Mesenchymal stem cell (in vitro differentiated cells and primary cell): ENCODE data around the gene ADAMTS7.
"Not testable (repeated sequence)": the region's sequence is repeated elsewhere in the genome, so short reads cannot be mapped to it uniquely, and the experiment has no call there.

Experiments used
- DNase-seq: peaks from one replicate; pipeline ENCODE4 v3.0.0-alpha.2; 2013
- H2AFZ ChIP-seq: one replicate; pipeline ENCODE4 v1.6.1; 2013; ENCODE audit warnings: low read depth, mild to moderate bottlenecking, control low read depth, inconsistent platforms, low read length, moderate library complexity
- H2AK5ac ChIP-seq: 2 replicates; pipeline ENCODE4 v1.6.1; 2013; ENCODE audit warnings: low read length, moderate library complexity, mild to moderate bottlenecking, inconsistent platforms; ENCODE audit not compliant: severe bottlenecking
- H2BK120ac ChIP-seq: one replicate; pipeline ENCODE4 v1.6.1; 2013; ENCODE audit warnings: low read depth, mild to moderate bottlenecking, inconsistent platforms, low read length, moderate library complexity
- H2BK12ac ChIP-seq, 2 experiments: one replicate each; pipeline ENCODE4 v1.6.1; 2013; ENCODE audit warnings: inconsistent platforms in 2 of 2, low read length in 2 of 2, mild to moderate bottlenecking in 2 of 2, moderate library complexity in 2 of 2, control low read depth in 1 of 2
- H2BK15ac ChIP-seq: one replicate; pipeline ENCODE4 v1.6.1; 2013; ENCODE audit warnings: mild to moderate bottlenecking, low read depth, inconsistent platforms; ENCODE audit not compliant: poor library complexity, severe bottlenecking
- H2BK5ac ChIP-seq: 2 replicates; pipeline ENCODE4 v1.6.1; 2013; ENCODE audit warnings: low read depth, mild to moderate bottlenecking, low read length, control low read depth, inconsistent platforms; ENCODE audit not compliant: poor library complexity, severe bottlenecking
- H3K14ac ChIP-seq, 2 experiments: one replicate each; pipeline ENCODE4 v1.6.1; 2013; ENCODE audit warnings: inconsistent platforms in 2 of 2, low read length in 2 of 2, control low read depth in 1 of 2, mild to moderate bottlenecking in 1 of 2, moderate library complexity in 1 of 2
- H3K18ac ChIP-seq, 2 experiments: one replicate each; pipeline ENCODE4 v1.6.1; 2013; ENCODE audit warnings: inconsistent platforms in 2 of 2, low read length in 2 of 2, control low read depth in 1 of 2, low read depth in 1 of 2, mild to moderate bottlenecking in 1 of 2
- H3K23ac ChIP-seq, 2 experiments: one replicate each; pipeline ENCODE4 v1.6.1; 2013; ENCODE audit warnings: inconsistent platforms in 2 of 2, low read length in 2 of 2, mild to moderate bottlenecking in 2 of 2, moderate library complexity in 2 of 2, control low read depth in 1 of 2
- H3K27ac ChIP-seq: 2 replicates; pipeline ENCODE4 v1.5.1; 2013; ENCODE audit warnings: mild to moderate bottlenecking, moderate library complexity, low read length, control low read depth, inconsistent platforms; ENCODE audit not compliant: poor library complexity, severe bottlenecking
- H3K27me3 ChIP-seq, 2 experiments: 2 replicates each; pipeline versions ENCODE4 v1.6.1 to v1.7.0; 2013; ENCODE audit warnings: low read length in 2 of 2, mild to moderate bottlenecking in 2 of 2, moderate library complexity in 2 of 2, control low read depth in 1 of 2, inconsistent platforms in 1 of 2; ENCODE audit not compliant: control insufficient read depth in 1 of 2, insufficient read depth in 1 of 2
- H3K36me3 ChIP-seq, 2 experiments: 2 replicates each; pipeline versions ENCODE4 v1.6.1 to v1.7.0; 2013; ENCODE audit warnings: low read length in 2 of 2, control low read depth in 1 of 2, inconsistent platforms in 1 of 2, low read depth in 1 of 2, mild to moderate bottlenecking in 1 of 2; ENCODE audit not compliant: insufficient read depth in 2 of 2, control insufficient read depth in 1 of 2
- H3K4ac ChIP-seq, 2 experiments: one replicate each; pipeline ENCODE4 v1.6.1; 2013; ENCODE audit warnings: inconsistent platforms in 2 of 2, low read length in 2 of 2, mild to moderate bottlenecking in 2 of 2, moderate library complexity in 2 of 2, control low read depth in 1 of 2, low read depth in 1 of 2
- H3K4me1 ChIP-seq: 2 replicates; pipeline ENCODE4 v1.6.1; 2013; ENCODE audit warnings: low read depth, low read length, control low read depth; ENCODE audit not compliant: control insufficient read depth, insufficient read depth
- H3K4me2 ChIP-seq: 2 replicates; pipeline ENCODE4 v1.6.1; 2013; ENCODE audit warnings: low read length, mild to moderate bottlenecking, inconsistent platforms; ENCODE audit not compliant: poor library complexity, severe bottlenecking
- H3K4me3 ChIP-seq, 2 experiments: 2 replicates each; pipeline versions ENCODE4 v1.5.1 to v1.7.0; 2013; ENCODE audit warnings: low read length in 2 of 2, mild to moderate bottlenecking in 2 of 2, control low read depth in 1 of 2, low read depth in 1 of 2; ENCODE audit not compliant: insufficient read depth in 1 of 2
- H3K79me1 ChIP-seq: replicated peaks from 2 replicates; pipeline ENCODE4 v1.6.1; 2013; ENCODE audit warnings: mild to moderate bottlenecking, control low read depth, low read length, inconsistent platforms; ENCODE audit not compliant: poor library complexity, severe bottlenecking
- H3K9ac ChIP-seq: 2 replicates; pipeline ENCODE4 v1.7.0; 2013; ENCODE audit warnings: mild to moderate bottlenecking, low read length, moderate library complexity
- H3K9me3 ChIP-seq: 2 replicates; pipeline ENCODE4 v1.7.0; 2013; ENCODE audit warnings: mild to moderate bottlenecking, low read length; ENCODE audit not compliant: control insufficient read depth
- H4K8ac ChIP-seq: one replicate; pipeline ENCODE4 v1.6.1; 2013; ENCODE audit warnings: inconsistent platforms, mild to moderate bottlenecking, low read length, moderate library complexity
- H4K91ac ChIP-seq: one replicate; pipeline ENCODE4 v1.6.1; 2013; ENCODE audit warnings: mild to moderate bottlenecking, low read length, inconsistent platforms
- WGBS: methylation state at CpG from one replicate; pipeline ENCODE4 v1.1.7; 2013; ENCODE audit warnings: mixed read lengths; 5-methylcytosine and 5-hydroxymethylcytosine counted together

Gene ADAMTS7

DNA sequence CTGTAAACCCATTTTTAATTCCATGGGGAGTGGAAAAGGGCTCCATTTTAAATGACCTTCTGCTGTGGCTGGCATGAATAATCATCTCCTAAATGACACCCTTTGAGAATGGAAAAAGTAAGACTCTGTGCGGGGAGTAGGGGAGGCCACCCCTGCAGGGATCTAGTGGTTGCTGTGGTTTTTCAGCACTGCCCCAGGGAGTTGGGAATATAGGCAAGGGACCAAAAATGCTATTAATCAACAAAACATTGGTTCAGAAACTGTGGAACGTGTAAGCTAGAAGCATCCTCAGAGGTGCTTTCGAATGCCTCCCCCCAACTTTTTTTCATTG, 30.1 kb upstream of the ADAMTS7 start:
- WGBS, result 65% methylated on average over 3 of the region's 3 CpGs

DNA sequence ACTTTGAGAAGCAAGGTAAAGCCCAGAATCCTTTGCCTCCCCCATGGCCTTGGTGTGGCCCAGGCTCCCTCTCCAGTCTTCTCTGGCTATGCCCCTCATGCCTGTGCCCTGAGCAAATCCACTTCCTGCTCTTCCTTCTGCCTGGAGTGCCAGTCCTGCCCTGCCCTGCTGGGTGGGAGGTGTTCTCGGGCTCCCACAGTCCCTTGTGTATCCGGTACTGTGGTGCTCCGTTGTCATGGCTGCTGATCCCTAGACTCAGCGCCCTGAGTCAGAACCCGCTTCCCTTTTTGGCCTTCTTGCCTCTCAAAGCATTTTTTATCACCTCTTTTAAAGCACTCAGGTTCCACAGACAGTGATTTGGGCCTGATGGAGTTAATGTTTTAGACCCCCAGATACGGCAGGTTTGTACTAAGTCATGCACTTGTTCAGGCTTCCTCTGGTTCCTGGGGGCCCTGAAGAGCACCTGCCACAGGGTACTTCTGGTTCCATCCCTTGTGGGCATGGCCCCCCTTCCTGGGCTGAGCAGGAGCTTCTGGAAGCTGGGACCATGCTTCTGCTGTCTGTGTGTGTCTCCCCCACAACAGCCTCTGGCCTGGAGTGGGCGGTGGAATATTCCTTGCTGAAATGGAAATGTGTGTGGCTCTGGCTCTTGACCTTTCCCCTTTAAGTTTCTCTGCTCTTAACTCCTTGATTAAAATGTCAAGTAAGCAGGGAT, 29.6 kb upstream of the ADAMTS7 start:
- no peaks in the 10 kb centered on the region for H3K4me1 ChIP-seq
- H2BK12ac ChIP-seq, result no peak overlapping the region
- H4K91ac ChIP-seq, result no peak overlapping the region
- no peaks in the 10 kb centered on the region for H3K79me1 ChIP-seq
- WGBS, result 68% methylated on average over 6 of the region's 7 CpGs
- no peak overlapping the region for H3K4me3 ChIP-seq
- H3K36me3 ChIP-seq, result no peaks in the 10 kb centered on the region
- H2BK120ac ChIP-seq, result no peak overlapping the region
- no peak overlapping the region for H2BK5ac ChIP-seq
- H3K23ac ChIP-seq, result no peak overlapping the region
- H2AK5ac ChIP-seq, result no peak overlapping the region
- no peak overlapping the region for H2AFZ ChIP-seq
- no peak overlapping the region for H2BK15ac ChIP-seq
- H3K4me2 ChIP-seq, result no peak overlapping the region
- no peak overlapping the region for H3K14ac ChIP-seq
- H4K8ac ChIP-seq, result no peak overlapping the region
- H3K9me3 ChIP-seq, result no peaks in the 10 kb centered on the region
- H3K18ac ChIP-seq, result no peak overlapping the region
- no peak overlapping the region for H3K4ac ChIP-seq
- H3K9ac ChIP-seq, result no peak overlapping the region
- H3K27ac ChIP-seq, result no peak overlapping the region
- peaks cover 0 to 6% of the 10 kb centered on the region in 2 experiments for H3K27me3 ChIP-seq
- DNase-seq, result peak; percentile 22

More for the DNA sequence above, 30.1 kb upstream of the ADAMTS7 start:
- DNase-seq, result no peak
- Histone ChIP-seq H3K23ac (no peak overlapping the region), H2BK120ac (no peak overlapping the region), H3K27me3 (peaks cover 0 to 6% of the 10 kb centered on the region in 2 experiments), H3K79me1 (no peaks in the 10 kb centered on the region), H2BK15ac (no peak overlapping the region), H4K91ac (no peak overlapping the region), H3K4me3 (no peak overlapping the region), H3K9ac (no peak overlapping the region), H3K18ac (no peak overlapping the region), H2BK12ac (no peak overlapping the region), H3K36me3 (no peaks in the 10 kb centered on the region), H3K4me2 (no peak overlapping the region), H2AK5ac (no peak overlapping the region), H3K14ac (no peak overlapping the region), H4K8ac (no peak overlapping the region), H2BK5ac (no peak overlapping the region), H3K4ac (no peak overlapping the region), H3K4me1 (no peaks in the 10 kb centered on the region), H2AFZ (no peak overlapping the region), H3K9me3 (no peaks in the 10 kb centered on the region), H3K27ac (no peak overlapping the region)

GRCh38 chr15:78839151-78839550, 27.9 kb upstream of the ADAMTS7 start:
- not testable (repeated sequence) for H2BK15ac ChIP-seq, H3K9ac ChIP-seq, H3K18ac ChIP-seq, H3K4me3 ChIP-seq, H2BK5ac ChIP-seq, H3K4me2 ChIP-seq, H4K91ac ChIP-seq, H3K27ac ChIP-seq, H3K27me3 ChIP-seq, H3K14ac ChIP-seq, H3K9me3 ChIP-seq, H4K8ac ChIP-seq, H3K4ac ChIP-seq, H2BK12ac ChIP-seq, H3K79me1 ChIP-seq, H3K36me3 ChIP-seq, H2AFZ ChIP-seq, H3K4me1 ChIP-seq, H2AK5ac ChIP-seq, DNase-seq, H2BK120ac ChIP-seq, H3K23ac ChIP-seq
- 93% methylated on average over 6 of the region's 6 CpGs for WGBS

- Histone ChIP-seq H2BK12ac (no peak overlapping the region), H3K36me3 (no peaks in the 10 kb centered on the region), H3K79me1 (no peaks in the 10 kb centered on the region), H2BK120ac (no peak overlapping the region), H2AFZ (no peak overlapping the region), H2BK15ac (no peak overlapping the region), H3K27ac (no peak overlapping the region), H3K14ac (no peak overlapping the region), H3K4me1 (no peaks in the 10 kb centered on the region), H3K4me3 (no peak overlapping the region), H3K18ac (no peak overlapping the region), H4K8ac (no peak overlapping the region), H3K4me2 (no peak overlapping the region), H4K91ac (no peak overlapping the region), H3K4ac (no peak overlapping the region), H3K23ac (peak overlapping the region in 1 of 2 experiments; percentile 52), H3K9me3 (no peaks in the 10 kb centered on the region), H3K9ac (no peak overlapping the region), H3K27me3 (peaks cover 0 to 3% of the 10 kb centered on the region in 2 experiments), H2BK5ac (no peak overlapping the region), H2AK5ac (no peak overlapping the region)
- 91% methylated on average over 3 of the region's 3 CpGs for WGBS
- DNase-seq, result no peak
These were observed 27.2 kb upstream of the ADAMTS7 start for GRCh38 chr15:78838489-78838888.
